NCI-H2227 treated with DMSO at 0.1 percent for 48 hours (cell line): ENCODE measurements around the gene PLPP2.

Source experiments
- DNase-seq: peaks from one replicate; lab custom pipeline; 2025; lab: John Stamatoyannopoulos, UW

Gene PLPP2

DNA sequence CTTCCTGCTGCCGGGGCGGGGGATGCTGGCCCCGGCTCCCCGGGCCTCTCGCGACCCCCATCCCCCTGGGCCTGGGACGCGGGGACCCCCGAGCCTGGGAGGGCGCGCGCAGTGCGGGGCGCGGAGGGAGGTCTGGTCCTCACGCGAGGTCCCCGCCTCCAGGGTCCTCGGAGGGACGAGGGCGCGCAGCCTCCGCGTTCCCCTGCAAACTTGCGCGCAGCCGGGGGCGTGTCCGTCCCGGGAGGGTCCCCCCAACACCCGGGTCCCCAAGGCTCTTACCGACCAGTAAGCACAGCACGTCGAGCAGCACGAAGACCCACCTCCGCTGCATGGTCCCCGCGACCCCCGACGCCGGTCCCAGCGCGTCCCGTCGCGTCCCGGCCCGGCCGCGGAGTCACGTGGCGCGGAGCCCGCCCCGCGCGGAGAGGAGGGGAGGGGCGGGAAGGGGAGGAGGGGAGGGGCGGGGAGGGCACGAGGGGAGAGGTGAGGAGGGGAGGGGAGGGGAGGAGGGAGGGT is at the start of gene PLPP2:
Gene PLPP2, minus strand, starts transcription at position 398 of the 516 bp plus-strand sequence. Its CDS starts 67 bp downstream, at position 331.
- DNase-seq = no peak

DNA sequence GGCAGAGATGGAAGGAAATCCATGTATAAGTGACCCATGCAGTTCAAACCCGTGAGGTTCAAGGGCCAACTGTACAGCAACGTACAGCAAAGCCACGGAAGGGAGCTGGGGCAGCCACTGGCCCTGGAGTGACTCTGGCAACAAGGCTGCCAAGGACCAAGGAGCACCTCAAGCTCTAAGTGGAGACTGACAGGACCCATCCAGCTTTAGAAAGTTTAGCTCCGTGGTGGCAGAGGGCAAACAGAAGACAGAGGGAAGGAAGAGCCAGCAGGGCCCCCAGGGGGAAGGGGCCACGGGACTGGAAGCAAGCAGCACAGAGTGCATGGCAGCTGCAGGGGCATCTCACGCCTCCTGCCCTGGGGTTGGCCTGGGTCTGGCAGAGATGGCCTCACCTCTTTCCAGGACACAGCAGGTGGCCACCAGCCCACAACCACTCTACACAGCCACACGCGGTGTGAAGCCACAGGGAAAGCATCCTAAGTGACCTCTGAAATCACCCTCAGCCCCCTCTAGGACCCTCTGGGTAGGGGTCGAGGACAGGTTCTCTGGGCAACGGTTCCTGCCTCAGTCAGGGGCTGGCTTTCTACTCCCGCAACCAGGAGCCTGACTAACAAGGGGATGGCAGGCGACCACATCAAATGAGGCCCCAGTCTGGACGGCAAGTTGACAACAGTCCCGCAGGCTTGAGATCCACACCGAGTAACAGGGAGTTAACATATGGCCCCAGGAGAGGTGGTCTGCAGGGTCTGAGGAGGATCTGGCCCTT is 49.6 kb upstream of the PLPP2 start:
- no peak for DNase-seq

DNA sequence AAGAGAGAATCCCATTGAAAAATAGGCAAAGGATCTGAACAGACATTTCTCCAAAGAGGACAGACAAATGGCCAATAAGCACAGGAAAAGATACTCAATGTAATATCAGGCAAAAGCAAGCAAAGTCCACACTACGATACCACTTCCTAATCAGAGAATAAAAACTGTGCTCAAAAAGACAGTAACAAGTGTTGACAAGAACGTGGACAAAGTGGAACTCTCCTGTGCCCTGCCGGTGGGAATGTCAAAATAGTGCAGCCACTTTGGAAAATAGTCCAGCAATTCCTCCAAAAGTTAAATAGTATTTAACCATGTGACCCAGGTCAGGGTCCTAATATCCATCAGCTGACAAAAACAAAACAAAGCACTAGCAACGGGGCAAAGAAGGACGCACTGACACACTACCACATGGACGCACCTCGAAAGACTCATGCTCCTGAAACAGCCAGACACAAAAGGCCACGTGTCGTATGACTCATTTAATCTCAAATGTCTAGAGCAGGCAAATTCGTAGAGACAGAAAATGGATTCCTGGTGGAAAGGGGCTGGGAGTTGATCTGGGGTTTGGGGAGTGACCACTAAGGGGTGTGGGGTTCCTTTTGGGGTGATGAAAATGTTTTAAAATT is 48.2 kb upstream of the PLPP2 start:
- DNase-seq = no peak

GRCh38 chr19:338421-338820 is 47.2 kb upstream of the PLPP2 start:
- no peak for DNase-seq

- no peak for DNase-seq
Measured at GRCh38 chr19:336067-336614, 44.9 kb upstream of the PLPP2 start.

DNA sequence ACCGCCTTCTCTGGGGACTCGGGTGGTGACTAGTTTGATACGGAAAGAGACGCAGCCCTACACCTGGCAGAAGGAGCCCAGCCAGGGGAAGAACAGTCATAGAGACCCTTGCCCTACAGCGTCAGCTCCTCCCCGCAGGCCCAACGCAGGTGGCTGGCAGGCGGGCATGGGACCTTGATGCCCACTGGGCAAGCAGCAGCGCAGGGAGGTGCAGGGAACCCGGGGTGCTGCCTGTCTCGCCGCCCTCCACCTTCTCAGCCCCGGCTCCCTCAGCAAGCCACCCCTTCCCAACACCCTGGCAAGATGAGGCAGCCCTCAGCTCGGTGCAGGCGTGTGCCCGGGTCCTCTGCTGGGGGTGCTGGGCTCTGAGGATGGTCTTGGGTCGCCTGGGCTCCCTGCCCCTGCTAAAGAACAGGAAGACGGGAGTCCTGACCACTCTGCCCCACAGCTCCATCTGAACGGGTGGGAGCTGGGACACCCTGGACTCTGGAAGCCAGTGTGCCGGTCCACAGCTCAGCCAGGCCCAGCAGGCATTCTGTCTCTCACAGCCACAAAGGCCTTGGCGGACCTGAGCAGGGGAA is 44.4 kb upstream of the PLPP2 start:
- no peak for DNase-seq

DNA sequence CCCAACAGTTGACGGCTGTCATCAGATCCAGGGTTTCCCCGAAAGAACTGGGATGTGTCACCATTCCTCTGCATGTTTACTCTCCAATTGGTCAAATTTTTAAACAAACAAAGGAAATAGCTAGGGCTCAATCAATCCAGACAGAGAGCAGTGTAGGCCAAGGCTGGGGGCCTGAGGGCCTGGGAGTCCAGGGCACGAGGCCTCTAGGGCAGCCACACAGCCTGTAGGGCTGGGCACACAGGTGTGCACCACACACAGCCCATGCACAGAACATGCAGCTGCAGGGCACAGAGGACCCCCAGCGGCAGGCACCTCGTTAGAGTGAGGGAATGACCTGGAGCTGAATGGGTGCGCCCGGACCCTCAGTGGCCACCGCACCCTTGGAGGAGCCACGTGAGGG is 43.9 kb upstream of the PLPP2 start:
- no peak for DNase-seq

- DNase-seq = no peak
Measured at GRCh38 chr19:334296-335071, 43.3 kb upstream of the PLPP2 start.

DNA sequence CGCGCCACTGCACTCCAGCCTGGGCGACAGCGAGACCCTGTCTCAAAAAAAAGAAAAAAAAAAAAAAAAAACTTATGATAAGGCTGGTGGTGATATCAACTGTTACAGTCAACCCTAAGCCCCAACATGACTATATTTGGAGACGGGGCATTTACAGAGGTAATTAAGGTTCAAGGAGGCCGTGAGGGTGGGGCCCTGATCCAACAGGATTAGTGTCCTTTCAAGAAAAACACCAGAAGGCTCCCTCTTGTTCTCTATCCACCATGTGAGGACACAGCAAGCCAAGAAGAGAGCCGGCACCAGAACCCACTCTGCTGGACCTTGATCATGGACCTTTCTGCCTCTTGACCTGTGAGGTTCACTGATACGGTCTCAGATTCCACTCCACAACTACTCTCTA is 39.3 kb upstream of the PLPP2 start:
- no peak for DNase-seq

- DNase-seq = no peak
Measured at GRCh38 chr19:329876-330275, 38.7 kb upstream of the PLPP2 start.

GRCh38 chr19:328025-328505 is 36.9 kb upstream of the PLPP2 start:
- no peak for DNase-seq

DNA sequence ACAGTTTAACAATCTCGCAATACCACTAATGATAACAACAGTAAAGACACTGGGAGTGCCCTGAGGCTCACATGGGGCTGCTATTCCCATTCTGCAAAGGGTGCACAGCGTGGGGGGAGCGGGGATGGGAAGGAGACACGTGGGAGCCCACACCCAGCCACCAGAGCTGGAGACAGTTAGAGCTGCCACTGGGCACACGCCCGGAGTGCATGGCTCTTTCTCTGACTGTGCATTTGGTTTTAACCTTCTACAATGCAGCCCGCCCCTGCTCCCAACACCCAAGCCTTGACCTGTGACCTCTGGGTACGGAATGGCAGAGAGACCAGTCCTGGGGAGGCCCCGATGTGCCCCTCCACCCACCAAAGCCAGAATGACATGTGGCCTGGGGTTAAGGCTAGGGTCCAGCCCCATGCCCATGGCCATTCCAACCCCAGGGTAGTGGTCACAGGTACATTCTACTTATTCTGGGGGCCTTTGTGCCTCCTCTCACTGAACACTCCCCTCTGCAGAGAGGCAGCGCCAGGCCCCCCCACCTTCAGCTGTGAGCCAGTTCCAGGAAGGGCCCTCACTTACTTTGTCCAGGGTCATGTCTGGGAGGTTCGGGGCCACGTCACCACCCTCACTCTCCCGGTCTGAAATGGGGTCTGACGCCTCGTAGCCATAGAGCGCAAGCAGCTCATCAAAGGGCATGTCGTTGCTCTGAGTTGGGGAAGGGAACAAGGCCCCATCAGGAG is 36.3 kb upstream of the PLPP2 start:
- no peak for DNase-seq

GRCh38 chr19:326871-327270 is 35.7 kb upstream of the PLPP2 start:
- no peak for DNase-seq

DNA sequence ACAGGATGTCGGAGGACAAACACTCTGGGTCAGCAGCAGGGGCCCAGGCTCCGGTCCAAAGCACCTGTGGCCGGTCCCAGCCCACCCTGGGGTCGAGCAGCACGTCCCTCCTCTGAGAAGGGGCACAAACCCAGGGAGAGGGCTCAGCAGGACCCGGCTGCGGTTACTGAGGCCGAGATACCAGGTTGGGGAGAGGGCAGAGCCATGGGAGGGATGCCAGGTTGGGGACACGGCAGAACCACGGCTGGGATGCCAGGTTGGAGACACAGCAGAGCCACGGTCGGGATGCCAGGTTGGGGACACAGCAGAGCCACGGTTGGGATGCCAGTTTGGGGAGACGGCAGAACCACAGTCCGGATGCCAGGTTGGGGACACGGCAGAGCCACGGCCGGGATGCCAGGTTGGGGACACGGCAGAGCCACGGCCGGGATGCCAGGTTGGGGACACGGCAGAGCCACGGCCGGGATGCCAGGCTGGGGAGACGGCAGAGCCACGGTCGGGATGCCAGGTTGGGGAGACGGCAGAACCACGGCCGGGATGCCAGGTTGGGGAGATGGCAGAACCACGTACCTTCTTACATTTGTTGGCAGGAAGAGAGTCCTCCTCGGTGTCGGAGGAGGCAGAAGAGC is 34.8 kb upstream of the PLPP2 start:
- DNase-seq = no peak

DNA sequence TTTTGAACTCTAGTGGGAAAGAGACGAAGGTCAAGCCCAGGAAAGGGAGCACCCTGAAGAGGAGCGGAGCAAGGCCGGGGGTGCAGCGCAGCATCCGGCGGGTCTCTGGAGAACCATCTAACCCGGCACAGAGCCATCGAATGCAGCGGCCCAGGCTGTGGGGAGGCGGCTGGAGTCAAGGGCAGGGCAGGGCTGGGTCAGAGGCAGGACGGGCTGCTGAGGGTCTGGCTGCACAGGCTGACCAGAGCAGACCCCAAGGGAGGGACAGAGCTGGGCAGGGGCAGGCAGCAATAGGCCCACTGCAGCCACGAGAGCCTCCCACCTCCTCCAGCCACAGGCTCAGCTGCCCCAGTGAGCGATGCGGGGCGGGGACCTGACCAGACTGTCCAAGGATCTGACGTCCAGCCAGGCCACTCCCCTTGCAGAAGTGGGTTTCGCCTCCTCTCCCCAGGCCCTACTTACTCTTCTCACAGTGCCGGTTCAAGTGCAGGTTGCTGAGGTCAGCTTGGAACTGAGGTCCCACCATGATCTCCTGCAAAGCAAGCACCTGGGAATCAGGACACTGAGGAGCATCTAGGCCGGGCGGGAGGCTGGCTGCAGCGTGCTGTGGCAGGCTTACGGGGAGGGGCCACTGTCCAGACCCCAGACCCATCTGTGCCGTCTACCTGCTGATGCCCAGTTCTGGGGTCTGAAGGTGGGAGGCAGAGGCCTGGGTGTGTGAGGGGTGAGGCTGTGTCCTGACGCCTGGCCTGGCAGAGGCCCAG is 34.2 kb upstream of the PLPP2 start:
- DNase-seq = no peak

DNA sequence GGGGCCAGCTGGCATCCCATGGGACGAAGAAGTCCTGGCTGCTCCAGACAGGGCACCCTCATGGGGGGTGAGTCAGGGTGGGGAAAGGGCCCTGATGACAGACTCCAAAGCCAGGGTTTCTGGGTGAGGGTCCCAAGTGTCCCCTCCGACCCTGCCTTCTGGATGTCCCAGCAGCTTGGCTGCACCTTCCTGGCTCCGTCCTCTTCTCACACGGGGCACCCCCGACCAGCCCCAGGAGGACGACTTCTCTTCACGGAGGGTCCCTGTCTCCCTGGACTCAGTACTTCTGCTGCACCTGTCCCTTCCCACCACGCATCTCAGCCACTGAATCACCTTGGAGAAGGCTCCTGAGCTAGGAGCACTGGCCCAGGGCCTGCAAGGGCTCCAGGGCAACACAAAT is 33.5 kb upstream of the PLPP2 start:
- DNase-seq = no peak

DNA sequence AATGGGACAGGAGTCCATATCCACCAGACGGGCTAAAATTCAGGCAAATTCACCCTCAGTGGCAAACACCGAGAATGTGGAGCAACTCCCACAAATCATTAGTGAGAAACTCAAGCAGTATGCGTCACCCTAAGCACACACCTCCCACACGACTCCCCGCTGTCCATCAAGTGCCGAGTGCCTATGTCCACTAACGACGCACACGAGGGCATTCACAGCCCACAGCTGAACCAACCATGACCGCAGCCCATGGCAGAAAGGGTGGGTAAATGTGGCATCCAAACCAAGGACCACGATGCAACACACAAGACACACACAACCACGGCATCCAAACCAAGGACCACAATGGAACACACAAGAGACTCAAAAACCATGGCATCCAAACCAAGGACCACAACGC is 31.4 kb upstream of the PLPP2 start:
- DNase-seq = no peak

- no peak for DNase-seq
Measured at GRCh38 chr19:318509-318774, 27.2 kb upstream of the PLPP2 start.

DNA sequence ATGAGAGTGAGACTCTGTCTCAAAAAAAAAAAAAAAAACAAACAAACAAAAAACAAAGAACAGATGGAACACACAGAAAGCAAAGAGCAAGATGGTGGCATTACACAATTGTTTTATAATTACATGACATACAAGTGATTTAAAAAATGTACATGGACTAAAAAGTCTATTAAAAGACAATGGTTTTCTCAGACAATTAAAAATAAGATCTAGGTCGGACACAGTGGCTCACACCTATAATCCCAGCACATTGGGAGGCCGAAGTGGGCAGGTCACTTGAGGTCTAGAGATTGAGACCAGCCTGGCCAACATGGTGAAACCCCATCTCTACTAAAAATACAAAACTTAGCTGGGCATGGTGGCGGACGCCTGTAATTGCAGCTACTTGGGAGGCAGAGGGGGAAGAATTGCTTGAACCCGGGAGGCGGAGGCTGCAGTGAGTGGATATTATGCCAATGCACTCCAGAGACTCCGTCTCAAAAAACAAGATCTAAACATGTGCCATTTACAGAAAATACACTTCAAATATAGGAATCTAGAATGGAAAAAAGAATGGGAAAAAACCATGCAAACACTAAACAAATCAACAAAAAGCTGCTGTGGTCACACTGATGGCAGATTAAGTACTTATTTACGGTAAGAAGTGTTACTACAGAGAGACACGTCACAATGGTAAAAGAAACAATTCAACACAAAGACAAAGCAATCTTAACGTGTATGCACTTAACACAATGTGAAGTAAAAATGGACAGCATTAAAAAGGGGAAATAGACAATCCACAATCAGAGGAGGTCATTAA is 26.7 kb upstream of the PLPP2 start:
- DNase-seq = no peak

- no peak for DNase-seq
Measured at GRCh38 chr19:315811-316210, 24.6 kb upstream of the PLPP2 start.
